ENCODE measurements around the gene CEBPZOS. TPM values are rescaled to one million over a fixed set of nuclear protein-coding genes. Genes with fewer than 3 reads are reported as not detected.

The CEBPZOS gene
- total RNA-seq, 1 donor from 2014 or later, result not detected

GRCh38 chr2:37250869-37251740, 54.8 kb downstream of the CEBPZOS start:
- peaks cover 10% of the 10 kb centered on the region for H3K4me1 Mint-ChIP-seq (ENCODE audit: unreplicated experiment)
- H3K27ac Mint-ChIP-seq (ENCODE audit: unreplicated experiment), result no peak overlapping the region
- no peaks in the 10 kb centered on the region for H3K27me3 Mint-ChIP-seq (ENCODE audit: unreplicated experiment)
- H3K36me3 Mint-ChIP-seq (ENCODE audit: unreplicated experiment), result peaks cover 41% of the 10 kb centered on the region
- no peak for TF ChIP-seq CTCF (IDR thresholded peaks at IDR 0.05)
- H3K4me3 Mint-ChIP-seq (ENCODE audit: unreplicated experiment), result no peak overlapping the region
- no peak for DNase-seq (ENCODE audit: extremely low spot score, unreplicated experiment)
- no peaks in the 10 kb centered on the region for H3K9me3 Mint-ChIP-seq (ENCODE audit: unreplicated experiment)

Other genes starting within 250 kb of the CEBPZOS start
- gene STRN, start 230.0 kb upstream of the CEBPZOS start, total RNA-seq, result 27.0 and 27.2 TPM in 2 replicates
- 18.1 and 19.0 TPM in 2 replicates for gene HEATR5B, start 112.1 kb upstream of the CEBPZOS start, total RNA-seq
- gene GPATCH11, start 112.0 kb upstream of the CEBPZOS start, total RNA-seq, result 8.1 and 9.3 TPM in 2 replicates
- gene EIF2AK2, start 39.5 kb upstream of the CEBPZOS start, total RNA-seq, result 48.7 and 49.7 TPM in 2 replicates
- gene SULT6B1, start 7.8 kb upstream of the CEBPZOS start, total RNA-seq, result not detected in 2 replicates
- gene CEBPZ, start 35.1 kb downstream of the CEBPZOS start, total RNA-seq, result 28.2 and 34.1 TPM in 2 replicates
- gene NDUFAF7, start 35.2 kb downstream of the CEBPZOS start, total RNA-seq, result 17.8 and 17.9 TPM in 2 replicates
- 50.1 and 54.7 TPM in 2 replicates for gene PRKD3, start 128.3 kb downstream of the CEBPZOS start, total RNA-seq
- not detected in 2 replicates for gene QPCT, start 148.1 kb downstream of the CEBPZOS start, total RNA-seq